ENCODE data around the gene PDGFB.
"Not testable (repeated sequence)": the region's sequence is repeated elsewhere in the genome, so short reads cannot be mapped to it uniquely, and the experiment has no call there.

PDGFB gene

GRCh38 chr22:39221999-39222686 is 22.6 kb downstream of the PDGFB start:
- no peak for DNase-seq (ENCODE audit: low read depth)
- in situ Hi-C loops (cut with HindIII; ENCODE audit: low sequenced_read_pairs), result no loop called here
- no peak overlapping the region for H3K4me3 ChIP-seq (ENCODE audit: low read depth, low read length)
- TF ChIP-seq, protein P1, sequence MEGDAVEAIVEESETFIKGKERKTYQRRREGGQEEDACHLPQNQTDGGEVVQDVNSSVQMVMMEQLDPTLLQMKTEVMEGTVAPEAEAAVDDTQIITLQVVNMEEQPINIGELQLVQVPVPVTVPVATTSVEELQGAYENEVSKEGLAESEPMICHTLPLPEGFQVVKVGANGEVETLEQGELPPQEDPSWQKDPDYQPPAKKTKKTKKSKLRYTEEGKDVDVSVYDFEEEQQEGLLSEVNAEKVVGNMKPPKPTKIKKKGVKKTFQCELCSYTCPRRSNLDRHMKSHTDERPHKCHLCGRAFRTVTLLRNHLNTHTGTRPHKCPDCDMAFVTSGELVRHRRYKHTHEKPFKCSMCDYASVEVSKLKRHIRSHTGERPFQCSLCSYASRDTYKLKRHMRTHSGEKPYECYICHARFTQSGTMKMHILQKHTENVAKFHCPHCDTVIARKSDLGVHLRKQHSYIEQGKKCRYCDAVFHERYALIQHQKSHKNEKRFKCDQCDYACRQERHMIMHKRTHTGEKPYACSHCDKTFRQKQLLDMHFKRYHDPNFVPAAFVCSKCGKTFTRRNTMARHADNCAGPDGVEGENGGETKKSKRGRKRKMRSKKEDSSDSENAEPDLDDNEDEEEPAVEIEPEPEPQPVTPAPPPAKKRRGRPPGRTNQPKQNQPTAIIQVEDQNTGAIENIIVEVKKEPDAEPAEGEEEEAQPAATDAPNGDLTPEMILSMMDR (IDR thresholded peaks at IDR 0.05; ENCODE audit: low read depth, low read length, missing control alignments), result no peak

DNA sequence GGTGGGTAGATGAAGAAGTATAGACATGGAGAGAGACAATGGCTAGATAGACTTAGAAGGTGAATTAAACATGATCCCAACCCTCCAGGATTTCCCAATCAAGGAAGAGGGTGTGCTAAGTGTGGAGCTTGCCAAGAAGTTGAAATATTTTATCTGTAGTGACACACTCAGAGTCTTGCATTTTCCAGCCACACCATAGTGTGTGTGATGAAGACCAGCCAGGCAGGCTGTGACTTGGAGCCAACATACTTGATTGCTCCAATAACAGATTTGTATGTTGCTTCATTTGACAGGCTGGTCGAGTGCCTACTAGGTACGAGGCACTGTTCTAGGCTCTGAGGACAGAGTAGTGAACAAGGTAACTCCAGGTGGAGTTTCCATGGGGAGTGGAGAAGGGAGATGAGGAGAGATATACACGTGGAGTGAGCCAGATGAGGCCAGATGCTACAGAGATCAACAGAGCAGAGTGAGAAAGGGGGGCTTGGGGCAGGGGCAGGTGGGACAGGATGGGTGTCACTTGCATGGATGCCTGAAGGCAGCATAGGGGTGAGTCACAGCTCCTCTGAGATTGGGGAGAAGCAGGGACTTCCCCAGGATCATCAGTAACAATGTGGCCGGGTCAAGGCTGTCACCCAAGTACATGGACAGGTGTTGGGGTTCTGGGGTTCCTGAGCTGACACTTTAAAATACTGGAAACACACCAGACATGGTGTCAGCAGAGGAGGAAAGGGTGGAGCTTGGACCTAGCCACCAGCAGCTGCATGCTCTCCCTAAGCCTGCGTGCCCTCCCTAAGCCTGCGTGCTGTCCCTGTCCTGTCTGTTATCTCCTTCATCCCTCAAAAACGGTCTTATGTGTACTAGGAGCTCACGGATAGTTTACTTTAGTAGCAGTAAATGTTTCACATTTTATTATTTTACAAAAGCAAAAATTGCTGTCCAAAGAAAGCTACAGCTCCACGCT is 23.6 kb downstream of the PDGFB start:
- TF ChIP-seq, protein P1 (IDR thresholded peaks at IDR 0.05; ENCODE audit: low read depth, low read length, missing control alignments), result no peak
- in situ Hi-C loops (cut with HindIII; ENCODE audit: low sequenced_read_pairs), result no loop called here
- no peak overlapping the region for H3K4me3 ChIP-seq (ENCODE audit: low read depth, low read length)
- DNase-seq (ENCODE audit: low read depth), result no peak

DNA sequence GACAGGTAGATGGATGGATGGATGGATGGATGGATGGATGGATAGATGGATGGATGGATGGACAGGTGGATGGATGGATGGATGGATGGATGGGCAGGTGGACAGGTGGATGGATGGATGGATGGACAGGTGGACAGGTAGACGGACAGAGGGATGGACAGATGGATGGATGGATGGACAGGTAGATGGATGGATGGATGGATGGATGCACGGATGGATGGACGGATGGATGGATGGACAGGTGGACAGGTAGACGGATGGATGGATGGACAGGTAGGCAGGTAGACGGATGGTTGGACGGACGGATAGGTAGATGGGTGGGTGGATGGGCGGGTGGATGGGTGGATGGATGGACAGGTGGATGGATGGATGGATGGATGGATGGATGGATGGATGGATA is 24.3 kb downstream of the PDGFB start:
- in situ Hi-C loops (cut with HindIII; ENCODE audit: low sequenced_read_pairs), result no loop called here
- TF ChIP-seq, protein P1 (IDR thresholded peaks at IDR 0.05; ENCODE audit: low read depth, low read length, missing control alignments), result no peak
- no peak overlapping the region for H3K4me3 ChIP-seq (ENCODE audit: low read depth, low read length)
- no peak for DNase-seq (ENCODE audit: low read depth)

GRCh38 chr22:39219071-39220039 is 25.4 kb downstream of the PDGFB start:
- in situ Hi-C loops (cut with HindIII; ENCODE audit: low sequenced_read_pairs), result no loop called here
- no peak for DNase-seq (ENCODE audit: low read depth)
- TF ChIP-seq, protein P1 (IDR thresholded peaks at IDR 0.05; ENCODE audit: low read depth, low read length, missing control alignments), result no peak
- H3K4me3 ChIP-seq (ENCODE audit: low read depth, low read length), result no peak overlapping the region

DNA sequence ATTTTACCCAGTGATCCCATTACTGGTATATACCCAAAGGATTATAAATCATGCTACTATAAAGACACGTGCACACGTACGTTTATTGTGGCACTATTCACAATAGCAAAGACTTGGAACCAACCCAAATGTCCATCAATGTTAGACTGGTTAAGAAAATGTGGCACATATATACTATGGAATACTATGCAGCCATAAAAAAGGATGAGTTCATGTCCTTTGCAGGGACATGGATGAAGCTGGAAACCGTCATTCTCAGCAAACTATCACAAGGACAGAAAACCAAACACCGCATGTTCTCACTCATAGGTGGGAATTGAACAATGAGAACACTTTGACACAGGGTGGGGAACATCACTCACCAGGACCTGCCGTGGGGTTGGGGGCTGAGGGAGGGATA is 26.4 kb downstream of the PDGFB start:
- in situ Hi-C loops (cut with HindIII; ENCODE audit: low sequenced_read_pairs); DNase-seq (ENCODE audit: low read depth); H3K4me3 ChIP-seq (ENCODE audit: low read depth, low read length): not testable (repeated sequence)

GRCh38 chr22:39216143-39216490 is 28.7 kb downstream of the PDGFB start:
- TF ChIP-seq, protein P1 (IDR thresholded peaks at IDR 0.05; ENCODE audit: low read depth, low read length, missing control alignments), result no peak
- no peak overlapping the region for H3K4me3 ChIP-seq (ENCODE audit: low read depth, low read length)
- in situ Hi-C loops (cut with HindIII; ENCODE audit: low sequenced_read_pairs), result no loop called here
- DNase-seq (ENCODE audit: low read depth), result no peak

All from astrocyte of the cerebellum (primary cell).